ENCODE results near the gene THEMIS. TPM values are rescaled to one million over a fixed set of nuclear protein-coding genes. Genes with fewer than 3 reads are reported as not detected.

Gene THEMIS
- total RNA-seq, 1 donor from 2014 or later = 5.6 TPM

GRCh38 chr6:127833336-127833735, 67.5 kb downstream of the THEMIS start:
- no peak overlapping the region for H3K4me3 ChIP-seq
- H3K4me1 ChIP-seq = no peaks in the 10 kb centered on the region
- no peak for DNase-seq (ENCODE audit: extremely low spot score in 2 of 2)
- no peak overlapping the region for H3K27ac ChIP-seq
- intact Hi-C loops (cut with DNase I) = no loop called here
- no peaks in the 10 kb centered on the region for H3K36me3 ChIP-seq
- H3K27me3 ChIP-seq = no peaks in the 10 kb centered on the region
- no peaks in the 10 kb centered on the region for H3K9me3 ChIP-seq
- TF ChIP-seq CTCF (IDR thresholded peaks at IDR 0.05) = no peak
- TF ChIP-seq POLR2AphosphoS5 (IDR thresholded peaks at IDR 0.05; ENCODE audit: insufficient read depth in 1 of 2, low read depth in 1 of 2) = no peak
- TF ChIP-seq POLR2A (IDR thresholded peaks at IDR 0.05) = no peak

GRCh38 chr6:127832381-127832780, 68.5 kb downstream of the THEMIS start:
- H3K4me1 ChIP-seq = no peaks in the 10 kb centered on the region
- intact Hi-C loops (cut with DNase I) = no loop called here
- no peak overlapping the region for H3K4me3 ChIP-seq
- no peaks in the 10 kb centered on the region for H3K27me3 ChIP-seq
- DNase-seq (ENCODE audit: extremely low spot score in 2 of 2) = no peak
- H3K27ac ChIP-seq = no peak overlapping the region
- TF ChIP-seq POLR2A (IDR thresholded peaks at IDR 0.05) (no peak), CTCF (IDR thresholded peaks at IDR 0.05) (no peak), POLR2AphosphoS5 (IDR thresholded peaks at IDR 0.05; ENCODE audit: insufficient read depth in 1 of 2, low read depth in 1 of 2) (no peak)
- H3K9me3 ChIP-seq = no peaks in the 10 kb centered on the region
- H3K36me3 ChIP-seq = no peaks in the 10 kb centered on the region

- Histone ChIP-seq H3K9me3 (no peaks in the 10 kb centered on the region), H3K4me1 (no peaks in the 10 kb centered on the region), H3K36me3 (no peaks in the 10 kb centered on the region), H3K4me3 (no peak overlapping the region), H3K27me3 (no peaks in the 10 kb centered on the region), H3K27ac (no peak overlapping the region)
- intact Hi-C loops (cut with DNase I) = no loop called here
- TF ChIP-seq CTCF (IDR thresholded peaks at IDR 0.05) (no peak), POLR2AphosphoS5 (IDR thresholded peaks at IDR 0.05; ENCODE audit: insufficient read depth in 1 of 2, low read depth in 1 of 2) (no peak)
- DNase-seq (ENCODE audit: extremely low spot score in 2 of 2) = no peak
Observed at GRCh38 chr6:127824061-127824460, 76.8 kb downstream of the THEMIS start.

GRCh38 chr6:127821431-127821830, 79.4 kb downstream of the THEMIS start:
- Histone ChIP-seq H3K4me3 (no peak overlapping the region), H3K9me3 (no peaks in the 10 kb centered on the region), H3K27me3 (no peaks in the 10 kb centered on the region), H3K36me3 (no peaks in the 10 kb centered on the region), H3K27ac (no peak overlapping the region), H3K4me1 (no peaks in the 10 kb centered on the region)
- intact Hi-C loops (cut with DNase I) = no loop called here
- TF ChIP-seq POLR2A (IDR thresholded peaks at IDR 0.05) (no peak), POLR2AphosphoS5 (IDR thresholded peaks at IDR 0.05; ENCODE audit: insufficient read depth in 1 of 2, low read depth in 1 of 2) (no peak), CTCF (IDR thresholded peaks at IDR 0.05) (no peak)
- no peak for DNase-seq (ENCODE audit: extremely low spot score in 2 of 2)

GRCh38 chr6:127818149-127818548, 82.7 kb downstream of the THEMIS start:
- H3K4me1 ChIP-seq = no peaks in the 10 kb centered on the region
- no peak for DNase-seq (ENCODE audit: extremely low spot score in 2 of 2)
- H3K9me3 ChIP-seq = no peaks in the 10 kb centered on the region
- H3K4me3 ChIP-seq = no peak overlapping the region
- TF ChIP-seq CTCF (IDR thresholded peaks at IDR 0.05) (no peak), POLR2AphosphoS5 (IDR thresholded peaks at IDR 0.05; ENCODE audit: insufficient read depth in 1 of 2, low read depth in 1 of 2) (no peak), POLR2A (IDR thresholded peaks at IDR 0.05) (no peak)
- H3K27me3 ChIP-seq = no peaks in the 10 kb centered on the region
- H3K36me3 ChIP-seq = no peaks in the 10 kb centered on the region
- intact Hi-C loops (cut with DNase I) = no loop called here
- H3K27ac ChIP-seq = no peak overlapping the region
